IMR-90 (cell line): ENCODE measurements around the gene STAP1. TPM values are rescaled to one million over a fixed set of nuclear protein-coding genes. Genes with fewer than 3 reads are reported as not detected.

Source experiments
- ATAC-seq: fragments of 200-7000 bp; cut with Tn5 transposase; 2 replicates; pipeline ENCODE4 v1.9.1; 2020; ENCODE audit warnings: low read depth, mild to moderate bottlenecking, moderate library complexity
- BruUV-seq: library from RNA; stranded (reverse); fragments of 400-500 nt; replicated peaks from 2 replicates; lab custom pipeline; 2021; lab: Mats Ljungman, UMichigan
- CTCF ChIA-PET: fragments of 300-600 bp; formaldehyde crosslinking; extraction: SDS; loops from one replicate; lab custom pipeline; 2021; ENCODE audit warnings: antibody characterized with exemption; lab: Yijun Ruan, JAX
- POLR2A ChIA-PET: fragments of 300-600 bp; sonication (Branson Sonifier 250); formaldehyde crosslinking; loops from one replicate; lab custom pipeline; 2022; ENCODE audit warnings: antibody characterized with exemption; ENCODE audit not compliant: unreplicated experiment; lab: Charles Lee
- DNase-seq: peaks from one replicate; pipeline ENCODE4 v3.0.0; 2013
- H2AFZ ChIP-seq: replicated peaks from 2 replicates; pipeline ENCODE3; 2013; ENCODE audit warnings: low read length, mild to moderate bottlenecking; ENCODE audit not compliant: poor library complexity
- H2AK5ac ChIP-seq: 2 replicates; pipeline ENCODE4 v1.6.1; 2013; ENCODE audit warnings: low read depth, low read length, inconsistent platforms
- H2AK9ac ChIP-seq: replicated peaks from 2 replicates; pipeline ENCODE3; 2013; ENCODE audit warnings: mild to moderate bottlenecking, low read depth, low read length, moderate library complexity; ENCODE audit not compliant: poor library complexity
- H2BK120ac ChIP-seq: 2 replicates; pipeline ENCODE4 v1.6.1; 2013; ENCODE audit warnings: low read depth, low read length, inconsistent platforms
- H2BK15ac ChIP-seq: 3 replicates; pipeline ENCODE4 v1.6.1; 2013; ENCODE audit warnings: low read depth, low read length, inconsistent platforms
- H2BK20ac ChIP-seq: 2 replicates; pipeline ENCODE4 v1.6.1; 2013; ENCODE audit warnings: low read depth, mild to moderate bottlenecking, inconsistent platforms, low read length, moderate library complexity
- H2BK5ac ChIP-seq: 2 replicates; pipeline ENCODE4 v1.6.1; 2013; ENCODE audit warnings: mild to moderate bottlenecking, low read depth, low read length, inconsistent platforms; ENCODE audit not compliant: poor library complexity, severe bottlenecking
- H3K14ac ChIP-seq: replicated peaks from 2 replicates; pipeline ENCODE4 v1.6.1; 2013; ENCODE audit warnings: low read depth, low read length, inconsistent platforms
- H3K18ac ChIP-seq: 2 replicates; pipeline ENCODE4 v1.6.1; 2013; ENCODE audit warnings: low read depth, low read length, control low read depth
- H3K23ac ChIP-seq: 2 replicates; pipeline ENCODE4 v1.6.1; 2013; ENCODE audit warnings: low read depth, low read length, inconsistent platforms
- H3K27ac ChIP-seq: 2 replicates; pipeline ENCODE4 v1.5.1; 2013; ENCODE audit warnings: mild to moderate bottlenecking, control low read depth, low read length; ENCODE audit not compliant: insufficient read depth
- H3K27me3 ChIP-seq: 2 replicates; pipeline ENCODE4 v1.6.1; 2013; ENCODE audit warnings: low read length; ENCODE audit not compliant: control insufficient read depth, insufficient read depth
- H3K36me3 ChIP-seq: 2 replicates; pipeline ENCODE4 v1.6.1; 2013; ENCODE audit warnings: low read length, mixed read lengths; ENCODE audit not compliant: control insufficient read depth, insufficient read depth
- H3K4ac ChIP-seq: 2 replicates; pipeline ENCODE4 v1.6.1; 2013; ENCODE audit warnings: low read depth, low read length, inconsistent platforms
- H3K4me1 ChIP-seq: 2 replicates; pipeline ENCODE4 v1.6.1; 2013; ENCODE audit warnings: low read length, mixed read lengths; ENCODE audit not compliant: control insufficient read depth, insufficient read depth
- H3K4me2 ChIP-seq: 2 replicates; pipeline ENCODE4 v1.6.1; 2013; ENCODE audit warnings: low read depth, mild to moderate bottlenecking, control low read depth, low read length, moderate library complexity
- H3K4me3 ChIP-seq: 2 replicates; pipeline ENCODE4 v1.5.1; 2013; ENCODE audit warnings: low read depth, mild to moderate bottlenecking, control low read depth, low read length, moderate library complexity; ENCODE audit not compliant: insufficient read depth
- H3K56ac ChIP-seq: 2 replicates; pipeline ENCODE4 v1.6.1; 2013; ENCODE audit warnings: low read length, inconsistent platforms; ENCODE audit not compliant: insufficient read depth; ENCODE audit errors: extremely low read depth
- H3K79me1 ChIP-seq, 2 experiments: 2 replicates each; pipeline ENCODE4 v1.6.1; 2013; ENCODE audit warnings: low read length in 2 of 2, inconsistent platforms in 1 of 2, low read depth in 1 of 2
- H3K9ac ChIP-seq: 2 replicates; pipeline ENCODE4 v1.6.1; 2013; ENCODE audit warnings: low read depth, low read length, control low read depth
- H3K9me1 ChIP-seq: 2 replicates; pipeline ENCODE4 v1.6.1; 2013; ENCODE audit warnings: low read length, inconsistent platforms; ENCODE audit not compliant: insufficient read depth
- H3K9me3 ChIP-seq: 2 replicates; pipeline ENCODE4 v1.6.1; 2013; ENCODE audit warnings: low read length; ENCODE audit not compliant: control insufficient read depth, insufficient read depth
- H4K20me1 ChIP-seq: 2 replicates; pipeline ENCODE4 v1.6.1; 2013; ENCODE audit warnings: low read length, inconsistent platforms; ENCODE audit not compliant: insufficient read depth
- H4K5ac ChIP-seq: 2 replicates; pipeline ENCODE4 v1.6.1; 2013; ENCODE audit warnings: mild to moderate bottlenecking, low read depth, low read length, control low read depth
- H4K8ac ChIP-seq, 2 experiments: 2 replicates each; pipeline ENCODE4 v1.6.1; 2013; ENCODE audit warnings: low read depth in 2 of 2, low read length in 2 of 2, control low read depth in 1 of 2, inconsistent platforms in 1 of 2
- H4K91ac ChIP-seq: 2 replicates; pipeline ENCODE4 v1.6.1; 2013; ENCODE audit warnings: low read depth, low read length, inconsistent platforms; ENCODE audit not compliant: insufficient read depth
- CEBPB ChIP-seq: IDR thresholded peaks from 2 replicates; pipeline ENCODE4 v1.6.1; 2012; ENCODE audit warnings: low read depth, low read length, improper control_type of control experiment
- CHD1 ChIP-seq: IDR thresholded peaks from 2 replicates; pipeline ENCODE4 v1.6.1; 2012; ENCODE audit warnings: low read depth, low read length, improper control_type of control experiment
- ELK1 ChIP-seq: fragments of 150-350 bp; IDR thresholded peaks from 2 replicates; pipeline ENCODE4 v1.6.1; 2016; ENCODE audit warnings: low read depth, mild to moderate bottlenecking, low read length, moderate library complexity, borderline replicate concordance
- MAFK ChIP-seq: IDR thresholded peaks from 2 replicates; pipeline ENCODE4 v1.6.1; 2012; ENCODE audit warnings: low read depth, low read length, improper control_type of control experiment
- MAZ ChIP-seq: IDR thresholded peaks from 2 replicates; pipeline ENCODE4 v1.6.1; 2012; ENCODE audit warnings: low read depth, mild to moderate bottlenecking, low read length, improper control_type of control experiment, moderate library complexity, borderline replicate concordance
- MXI1 ChIP-seq: IDR thresholded peaks from 2 replicates; pipeline ENCODE4 v1.6.1; 2012; ENCODE audit warnings: low read depth, mild to moderate bottlenecking, low read length, moderate library complexity, borderline replicate concordance
- RCOR1 ChIP-seq: IDR thresholded peaks from 2 replicates; pipeline ENCODE4 v1.6.1; 2012; ENCODE audit warnings: mild to moderate bottlenecking, low read length, improper control_type of control experiment; ENCODE audit not compliant: insufficient replicate concordance
- RFX5 ChIP-seq: IDR thresholded peaks from 2 replicates; pipeline ENCODE4 v1.8.0; 2012; ENCODE audit warnings: low read depth, mild to moderate bottlenecking, low read length, moderate library complexity
- SMC3 ChIP-seq: fragments of 150-350 bp; IDR thresholded peaks from 2 replicates; pipeline ENCODE4 v1.6.1; 2016; ENCODE audit warnings: low read depth, mild to moderate bottlenecking, antibody characterized with exemption, low read length, moderate library complexity
- USF2 ChIP-seq: fragments of 150-350 bp; IDR thresholded peaks from 2 replicates; pipeline ENCODE4 v1.6.1; 2017; ENCODE audit warnings: mild to moderate bottlenecking, antibody characterized with exemption, low read length, low read depth
- WGBS, 2 experiments: methylation state at CpG; one replicate each; pipeline versions ENCODE4 v1.1.5 to v1.1.7; 2013; ENCODE audit warnings: missing lambda C conversion rate in 2 of 2; ENCODE audit not compliant: insufficient read length in 1 of 2; ENCODE audit errors: extremely low coverage in 2 of 2; 5-methylcytosine and 5-hydroxymethylcytosine counted together
- dilution Hi-C: fragments of 300-500 bp; cut with HindIII; formaldehyde crosslinking; loops from one replicate; pipeline ENCODE4 v1.14.3; 2018; ENCODE audit warnings: low sequenced_read_pairs; ENCODE audit not compliant: unreplicated experiment
- in situ Hi-C: fragments of 300-500 bp; cut with MboI; formaldehyde crosslinking; loops from 3 replicates; pipeline ENCODE4 v1.14.3; 2019; ENCODE audit warnings: low sequenced_read_pairs, inconsistent platforms, mixed read lengths
- intact Hi-C: fragments of 100-400 bp; cut with micrococcal nuclease; formaldehyde crosslinking; loops from 2 replicates; pipeline ENCODE4 v1.10.0; 2022
- polyA plus RNA-seq, 3 experiments: library from polyadenylated mRNA; depleted of rRNA; stranded (reverse); fragments of >200 nt; gene quantifications; 2 replicates each; pipeline ENCODE4 v1.2.3, GENCODE V29; 2012; ENCODE audit warnings: low replicate concordance in 1 of 3
- total RNA-seq: library from RNA; depleted of rRNA; stranded (reverse); fragments of >200 nt; gene quantifications from 2 replicates; pipeline ENCODE4 v1.2.3, GENCODE V29; 2012

Gene STAP1
- total and polyA plus RNA-seq, 2 of the 4 experiments (the other 2 are of a cell fraction), result not detected

- H3K56ac ChIP-seq, result no peak overlapping the region
- in situ Hi-C loops, result no loop called here
- dilution Hi-C loops, result no loop called here
- H3K27ac ChIP-seq, result no peak overlapping the region
- H4K20me1 ChIP-seq, result no peaks in the 10 kb centered on the region
- peak overlapping the region; percentile 75 to 98; a peak in 3 of 4 replicates for H4K8ac ChIP-seq
- H3K4ac ChIP-seq, result no peak overlapping the region
- H3K9me1 ChIP-seq, result no peaks in the 10 kb centered on the region
- no peak for DNase-seq
- no peak overlapping the region; the same call in 1 of the 2 replicates for H4K5ac ChIP-seq
- TF ChIP-seq SMC3 (no peak), RCOR1 (no peak), ELK1 (no peak), CHD1 (no peak), MXI1 (no peak), USF2 (no peak), MAFK (no peak), RFX5 (no peak), MAZ (no peak), CEBPB (no peak)
- no peak overlapping the region for H2AK9ac ChIP-seq
- H3K14ac ChIP-seq, result no peak overlapping the region
- ChIA-PET POLR2A (no interaction called here), CTCF (no interaction called here)
- no CpG with 5 or more reads among the region's 4 CpGs for WGBS, 2 experiments
- H3K9ac ChIP-seq, result peak overlapping the region; percentile 89
- H2BK5ac ChIP-seq, result no peak overlapping the region
- H4K91ac ChIP-seq, result no peak overlapping the region
- H3K79me1 ChIP-seq, result peaks cover 0 to 10% of the 10 kb centered on the region in 2 experiments; a peak in 2 of 4 replicates
- no peak overlapping the region for H2BK120ac ChIP-seq
- H3K36me3 ChIP-seq, result no peaks in the 10 kb centered on the region
- H2AK5ac ChIP-seq, result no peak overlapping the region
- H3K18ac ChIP-seq, result no peak overlapping the region
- H3K9me3 ChIP-seq, result no peaks in the 10 kb centered on the region
- H2AFZ ChIP-seq, result no peak overlapping the region
- peak overlapping the region; percentile 72 for H3K4me2 ChIP-seq
- no peak overlapping the region for H3K23ac ChIP-seq
- no peak for ATAC-seq
- BruUV-seq, result no TSS peak
- no peak overlapping the region for H2BK15ac ChIP-seq
- intact Hi-C loops, result no loop called here
- H3K27me3 ChIP-seq, result no peaks in the 10 kb centered on the region
- peak overlapping the region; percentile 88 for H3K4me3 ChIP-seq
- H3K4me1 ChIP-seq, result no peaks in the 10 kb centered on the region
- no peak overlapping the region for H2BK20ac ChIP-seq
Observed at GRCh38 chr4:67546004-67546356, 12.5 kb upstream of the STAP1 start.
